ENCODE data around the gene GAPDH.
"Not testable (repeated sequence)": the region's sequence is repeated elsewhere in the genome, so short reads cannot be mapped to it uniquely, and the experiment has no call there.

GAPDH gene

DNA sequence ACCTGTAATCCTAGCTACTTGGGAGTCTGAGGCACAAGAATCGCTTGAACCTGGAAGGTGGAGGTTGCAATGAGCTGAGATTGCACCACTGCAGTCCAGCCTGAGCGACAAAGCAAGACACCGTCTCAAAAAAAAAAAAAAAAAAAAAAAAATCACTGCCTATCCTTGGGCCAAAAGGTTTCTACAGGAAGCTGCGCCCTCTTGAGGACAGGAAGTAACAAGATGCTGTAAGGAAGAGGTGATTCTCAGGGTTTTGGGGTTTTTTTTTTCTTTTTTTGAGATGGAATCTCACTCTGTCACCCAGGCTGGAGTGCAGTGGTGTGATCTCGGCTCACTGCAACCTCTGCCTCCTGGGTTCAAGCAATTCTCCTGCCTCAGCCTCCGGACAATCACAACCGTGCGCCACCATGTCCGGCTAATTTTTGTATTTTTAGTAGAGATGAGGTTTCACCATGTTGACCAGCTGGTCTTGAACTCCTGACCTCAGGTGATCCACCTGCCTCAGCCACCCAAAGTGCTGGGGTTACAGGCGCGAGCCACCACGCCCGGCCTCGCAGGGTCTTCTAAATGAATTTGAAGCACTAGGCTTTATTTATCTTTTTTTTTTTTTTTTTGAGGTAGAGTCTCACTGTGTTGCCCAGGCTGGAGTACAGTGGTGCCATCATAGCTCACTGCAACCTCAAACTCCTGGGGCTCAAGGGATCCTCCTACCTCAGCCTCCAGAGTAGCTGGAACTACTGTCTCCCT, 23.9 kb downstream of the GAPDH start:
- in situ Hi-C loops (cut with MboI; ENCODE audit: low sequenced_read_pairs) = not testable (repeated sequence)

- in situ Hi-C loops (cut with MboI; ENCODE audit: low sequenced_read_pairs) = no loop called here
Measured at GRCh38 chr12:6559500-6559899, 25.2 kb downstream of the GAPDH start.

- in situ Hi-C loops (cut with MboI; ENCODE audit: low sequenced_read_pairs) = no loop called here
Measured at GRCh38 chr12:6560501-6561205, 26.3 kb downstream of the GAPDH start.

GRCh38 chr12:6562881-6563280, 28.6 kb downstream of the GAPDH start:
- in situ Hi-C loops (cut with MboI; ENCODE audit: low sequenced_read_pairs) = no loop called here

GRCh38 chr12:6563448-6564050, 29.2 kb downstream of the GAPDH start:
- in situ Hi-C loops (cut with MboI; ENCODE audit: low sequenced_read_pairs) = no loop called here

DNA sequence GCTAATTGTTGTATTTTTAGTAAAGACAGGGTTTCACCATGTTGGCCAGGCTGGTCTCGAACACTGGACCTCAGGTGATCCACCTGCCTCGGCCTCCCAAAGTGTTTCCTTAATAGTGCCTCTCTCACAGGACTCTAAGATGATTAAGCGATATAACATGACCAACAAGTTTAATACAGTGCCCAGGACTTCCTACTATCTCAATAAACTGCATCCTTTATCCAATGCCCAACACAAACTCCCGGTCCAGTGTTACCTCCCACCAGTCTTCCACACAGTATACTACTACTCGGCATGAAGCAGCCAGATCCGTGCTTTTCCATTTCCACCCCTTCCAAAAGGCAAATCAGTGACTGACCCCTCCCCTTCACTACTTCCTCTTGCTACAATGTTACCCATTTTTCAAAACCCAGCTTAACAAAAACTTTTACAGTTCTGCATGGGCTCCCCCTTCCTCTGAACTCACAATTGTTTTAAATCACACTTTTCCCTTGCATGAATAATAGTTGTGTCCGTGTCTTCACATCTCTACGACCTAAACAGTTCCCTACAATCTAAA, 32.9 kb downstream of the GAPDH start:
- in situ Hi-C loops (cut with MboI; ENCODE audit: low sequenced_read_pairs) = no loop called here

DNA sequence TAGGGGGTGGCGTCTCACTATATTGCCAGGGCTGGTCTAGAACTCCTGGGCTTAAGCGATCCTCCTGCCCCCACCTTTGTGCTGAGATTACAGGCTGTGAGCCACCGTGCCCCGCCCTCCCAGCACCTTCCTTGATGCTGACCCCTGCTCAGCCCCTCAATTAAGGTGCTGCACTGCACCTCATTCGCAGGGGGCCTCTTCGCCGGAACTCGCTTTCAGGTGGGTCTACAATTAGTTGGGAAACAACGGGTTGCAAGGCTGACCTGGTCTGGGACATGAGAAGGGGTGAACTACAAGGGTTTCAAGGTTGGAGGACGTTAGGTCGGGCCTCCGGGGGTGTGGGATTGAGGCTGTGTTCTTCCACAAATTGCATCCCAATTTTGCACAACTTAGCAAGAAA, 35.0 kb downstream of the GAPDH start:
- in situ Hi-C loops (cut with MboI; ENCODE audit: low sequenced_read_pairs) = no loop called here

DNA sequence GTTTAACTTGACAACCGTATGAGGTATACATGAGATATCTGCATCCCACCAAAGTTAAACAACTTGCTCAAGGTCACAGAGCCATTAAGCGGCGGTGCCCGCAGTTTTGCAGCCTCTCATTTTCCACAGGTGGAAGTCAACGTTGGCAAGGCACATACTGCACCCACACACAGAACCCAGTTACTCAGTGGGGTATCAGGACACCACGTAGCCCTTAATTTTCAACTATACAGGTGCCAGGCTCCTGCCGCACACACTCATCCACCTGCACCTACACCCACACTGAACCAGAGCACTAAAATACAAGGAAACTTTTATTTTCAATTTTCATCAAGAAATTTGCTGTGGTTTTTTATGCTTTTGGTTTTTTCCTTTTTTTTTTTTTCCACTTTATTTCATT, 35.5 kb downstream of the GAPDH start:
- in situ Hi-C loops (cut with MboI; ENCODE audit: low sequenced_read_pairs) = no loop called here

DNA sequence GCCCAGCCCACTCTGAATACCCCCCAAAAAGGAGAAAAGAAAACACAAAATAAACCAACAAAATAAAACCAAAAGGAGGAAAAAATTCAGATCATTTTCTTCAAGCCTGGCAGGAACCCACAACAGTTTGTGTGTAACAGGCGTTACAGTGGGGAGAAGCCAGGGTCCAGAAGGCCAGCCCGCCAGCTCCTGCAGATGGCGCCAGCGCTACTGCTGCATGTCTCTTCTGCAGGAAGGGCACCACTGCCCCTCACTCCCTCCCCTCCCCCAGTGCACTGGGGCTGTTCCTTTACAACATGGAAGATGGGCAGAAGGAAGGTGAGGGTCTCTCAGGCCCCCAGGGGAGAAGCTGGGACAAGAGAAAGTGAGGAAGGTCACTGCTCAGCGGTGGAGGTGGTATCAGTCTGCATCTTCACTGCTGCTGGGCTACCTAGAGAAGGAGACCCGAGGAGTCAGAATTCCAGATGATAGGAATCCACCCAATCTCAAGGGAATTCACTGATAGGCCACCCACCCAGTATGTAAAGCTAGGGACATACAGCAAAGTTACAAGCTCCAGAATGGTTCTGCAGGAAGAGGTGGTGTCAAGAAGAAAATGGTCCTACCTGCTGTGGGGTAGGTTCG, 36.1 kb downstream of the GAPDH start:
- in situ Hi-C loops (cut with MboI; ENCODE audit: low sequenced_read_pairs) = no loop called here

DNA sequence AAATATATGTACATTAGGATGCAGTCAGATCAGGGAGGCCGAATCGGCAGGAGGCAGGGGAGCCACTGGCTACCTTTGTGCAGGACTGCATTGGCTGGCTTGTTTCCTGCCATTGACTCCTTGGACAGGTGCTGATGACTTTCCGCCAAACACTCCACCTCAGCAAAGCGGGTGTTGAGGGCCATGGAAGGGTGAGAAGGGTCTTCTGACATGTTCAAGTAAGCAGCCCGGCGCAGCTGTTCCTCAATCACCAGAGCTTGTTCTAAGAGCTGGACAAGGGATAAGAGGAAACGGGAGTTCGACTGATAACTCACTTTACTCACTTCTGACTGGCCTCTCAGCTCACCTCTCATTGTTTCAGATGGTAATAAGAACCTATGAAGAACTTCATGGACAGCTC, 38.7 kb downstream of the GAPDH start:
- in situ Hi-C loops (cut with MboI; ENCODE audit: low sequenced_read_pairs) = no loop called here

DNA sequence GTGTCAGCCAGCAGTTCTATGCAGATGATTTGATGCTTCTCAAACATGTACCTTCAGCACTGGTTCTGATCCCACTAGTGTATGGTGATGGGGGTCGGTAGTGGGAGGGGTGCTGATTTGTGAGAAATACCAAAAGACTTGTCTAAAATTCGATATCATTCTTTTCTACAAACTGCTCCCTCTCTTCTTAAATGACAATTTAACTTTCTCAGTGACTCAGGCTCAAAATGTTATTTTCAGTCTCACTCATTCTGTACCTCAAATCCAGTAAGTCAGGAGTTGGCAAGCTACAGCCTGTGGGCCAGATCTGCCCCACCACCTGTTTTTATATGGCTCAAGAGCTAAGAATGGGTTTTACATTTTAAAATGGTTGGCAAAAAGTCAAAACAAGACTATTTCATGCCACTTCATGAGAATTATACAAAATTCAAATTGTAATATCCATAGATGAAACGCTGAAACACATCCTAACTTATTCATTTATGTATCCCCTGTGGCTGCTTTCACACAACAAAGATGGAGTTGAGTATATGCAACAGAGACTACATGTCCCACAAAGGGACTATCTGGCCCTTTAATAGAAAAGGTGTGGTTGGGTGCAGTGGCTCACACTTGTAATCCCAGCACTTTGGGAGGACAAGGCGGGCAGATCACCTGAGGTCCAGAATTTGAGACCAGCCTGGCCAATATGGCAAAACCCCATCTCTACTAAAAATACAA, 40.4 kb downstream of the GAPDH start:
- in situ Hi-C loops (cut with MboI; ENCODE audit: low sequenced_read_pairs) = no loop called here

DNA sequence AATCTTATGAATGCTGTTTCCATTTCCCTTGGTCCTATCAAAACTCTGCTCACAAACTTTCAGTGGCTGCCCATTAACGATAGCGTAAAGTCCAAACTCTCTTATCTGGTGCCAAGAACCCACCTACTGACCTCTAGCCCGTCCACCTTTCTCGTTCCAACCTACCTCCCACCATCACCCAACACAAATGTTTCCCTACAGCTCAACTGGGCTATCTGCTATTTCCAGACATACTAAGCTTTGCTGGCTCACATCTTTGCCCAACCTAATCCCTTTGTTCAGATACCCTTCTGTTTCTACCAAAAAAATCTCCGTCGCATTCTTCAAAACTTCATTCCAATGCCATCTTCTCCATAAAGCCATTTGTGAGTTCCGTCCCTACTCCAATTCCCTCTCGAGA, 41.3 kb downstream of the GAPDH start:
- in situ Hi-C loops (cut with MboI; ENCODE audit: low sequenced_read_pairs) = no loop called here

- in situ Hi-C loops (cut with MboI; ENCODE audit: low sequenced_read_pairs) = no loop called here
Measured at GRCh38 chr12:6582196-6582595, 47.9 kb downstream of the GAPDH start.

DNA sequence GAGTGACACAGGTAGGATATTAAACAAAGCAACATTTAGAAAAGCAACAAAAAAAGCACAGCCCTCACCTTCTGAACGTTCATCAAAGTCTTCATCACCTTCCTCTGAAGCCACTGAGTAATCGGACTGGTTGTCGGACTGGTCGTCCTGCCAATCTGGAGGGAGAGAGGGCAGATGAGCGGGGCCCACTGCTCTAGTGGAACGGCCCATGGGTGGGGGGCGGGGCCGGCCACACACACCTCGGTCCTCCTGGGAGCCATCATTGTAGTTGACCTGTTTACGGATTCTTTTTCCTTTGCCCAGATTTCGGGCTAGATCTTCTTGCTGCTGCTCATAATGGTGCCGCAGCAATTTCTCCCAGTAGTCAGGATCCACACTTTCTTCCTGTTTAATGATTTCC, 48.6 kb downstream of the GAPDH start:
- in situ Hi-C loops (cut with MboI; ENCODE audit: low sequenced_read_pairs) = no loop called here

DNA sequence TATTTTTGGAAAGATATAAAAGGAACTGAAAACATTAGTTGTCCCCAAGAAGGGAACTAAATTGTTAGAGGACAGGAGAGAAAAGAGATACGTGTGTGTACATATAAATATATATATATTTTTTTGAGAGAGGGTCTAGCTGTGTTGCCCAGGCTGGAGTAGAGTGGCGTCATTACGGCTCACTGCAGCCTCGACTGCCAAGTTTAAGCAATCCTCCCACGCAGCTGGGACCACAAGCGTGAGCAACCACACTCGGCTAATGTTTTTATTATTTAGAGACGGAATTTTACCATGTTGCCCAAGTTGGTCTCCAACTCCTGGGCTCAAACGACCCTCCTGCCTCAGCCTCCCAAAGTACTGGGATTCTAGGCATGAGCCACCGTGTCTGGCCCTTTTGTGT, 50.0 kb downstream of the GAPDH start:
- in situ Hi-C loops (cut with MboI; ENCODE audit: low sequenced_read_pairs) = no loop called here

DNA sequence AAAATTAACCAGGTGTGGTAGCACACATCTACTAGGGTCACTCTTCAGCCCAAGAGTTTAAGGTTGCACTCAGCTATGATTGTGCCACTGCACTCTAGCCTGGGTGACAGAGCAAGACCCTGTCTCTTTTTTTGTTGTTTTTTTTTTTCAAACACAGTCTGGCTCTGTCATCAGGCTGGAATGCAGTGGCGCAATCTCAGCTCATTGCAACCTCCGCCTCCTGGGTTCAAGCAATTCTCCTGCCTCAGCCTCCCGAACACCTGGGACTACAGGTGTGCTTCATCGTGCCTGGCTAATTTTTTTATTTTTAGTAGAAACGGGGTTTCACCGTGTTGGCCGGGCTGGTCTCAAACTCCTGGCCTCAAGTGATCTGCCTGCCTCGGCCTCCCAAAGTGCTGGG, 52.3 kb downstream of the GAPDH start:
- in situ Hi-C loops (cut with MboI; ENCODE audit: low sequenced_read_pairs) = not testable (repeated sequence)
